ENCODE results near the gene URB1. TPM values are rescaled to one million over a fixed set of nuclear protein-coding genes. Genes with fewer than 3 reads are reported as not detected.
A peak's percentile ranks its signal among the peaks of the same experiment; 100 is the strongest.

URB1 gene
- polyA plus RNA-seq, 1 of the 3 experiments (the other 2 are of a cell fraction): 9.9 TPM

DNA sequence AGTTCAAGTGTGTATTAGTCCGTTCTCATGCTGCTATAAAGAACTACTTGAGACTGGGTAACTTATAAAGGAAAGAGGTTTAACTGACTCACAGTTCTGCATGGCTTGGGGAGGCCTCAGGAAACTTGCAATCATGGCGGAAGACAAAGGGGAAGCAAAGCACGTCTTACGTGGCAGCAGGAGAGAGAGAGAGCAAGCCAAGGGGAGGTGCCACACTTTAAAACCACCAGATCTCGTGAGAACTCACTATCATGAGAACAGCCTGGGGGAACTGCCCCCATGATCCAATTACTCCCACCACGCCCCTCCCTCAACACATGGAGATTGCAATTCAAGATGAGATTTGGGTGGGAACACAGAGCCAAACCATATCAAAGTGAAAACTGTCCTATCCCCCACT is 109.8 kb downstream of the URB1 start:
- peaks cover 0 to 10% of the 10 kb centered on the region in 2 experiments; a peak in 1 of 4 replicates for H3K4me1 ChIP-seq (ENCODE audit: control insufficient read depth in 1 of 2, insufficient read depth in 2 of 2, low read depth in 1 of 2, low read length in 1 of 2)
- H4K20me1 ChIP-seq (ENCODE audit: insufficient read depth): no peaks in the 10 kb centered on the region
- H3K4me2 ChIP-seq: no peak overlapping the region
- CTCF ChIA-PET: no interaction called here
- H3K4me3 ChIP-seq (ENCODE audit: low read depth in 2 of 2, low read length in 1 of 2): no peak overlapping the region
- H3K27ac ChIP-seq (ENCODE audit: low read depth in 2 of 2, low read length in 1 of 2): no peak overlapping the region
- no peak for TF ChIP-seq FOXJ3 (CRISPR knock-in tag; IDR thresholded peaks at IDR 0.05)
- no peaks in the 10 kb centered on the region for H3K9me3 ChIP-seq
- peaks cover 12% of the 10 kb centered on the region for H3F3A ChIP-seq (replicated peaks; ENCODE audit: insufficient read depth)
- peaks cover 3 to 5% of the 10 kb centered on the region in 2 experiments for H3K36me3 ChIP-seq (replicated peaks in 1 of 2; ENCODE audit: control insufficient read depth in 1 of 2, insufficient read depth in 2 of 2, low read length in 1 of 2)
- H2AFZ ChIP-seq (ENCODE audit: low read depth): no peak overlapping the region
- H3K79me2 ChIP-seq (ENCODE audit: insufficient read depth): peaks cover 16% of the 10 kb centered on the region; the same call in 1 of the 2 replicates
- H3K9ac ChIP-seq: no peak overlapping the region
- POLR2A ChIA-PET: no interaction called here
- H3K9me2 ChIP-seq: no peaks in the 10 kb centered on the region
- no peaks in the 10 kb centered on the region for H3K27me3 ChIP-seq (ENCODE audit: insufficient read depth)
- 85% methylated on average over 6 of the region's 6 CpGs for WGBS (ENCODE audit: low lambda C conversion rate)
- DNase-seq: no peak

DNA sequence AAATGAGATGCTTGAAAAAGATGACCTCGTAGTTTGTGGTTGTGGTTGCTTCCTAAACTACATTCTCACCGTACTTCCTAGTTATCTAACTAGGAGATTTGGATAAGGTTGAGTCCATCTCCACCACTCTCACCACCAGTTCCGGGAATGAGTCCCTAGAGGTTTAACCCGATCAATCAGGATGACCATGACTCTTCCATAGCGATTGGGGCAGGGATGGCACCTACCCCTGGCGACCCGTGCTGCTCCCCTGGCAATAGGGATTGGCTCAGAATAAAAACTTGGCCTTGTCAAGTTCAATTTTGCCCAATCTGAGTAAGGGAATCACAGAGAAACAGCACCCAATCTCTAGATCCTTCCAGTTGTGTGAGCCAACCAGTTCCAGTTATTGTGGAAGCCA is 111.3 kb downstream of the URB1 start:
- 97% methylated on average over 7 of the region's 7 CpGs for WGBS (ENCODE audit: low lambda C conversion rate)
- H3K36me3 ChIP-seq (replicated peaks in 1 of 2; ENCODE audit: control insufficient read depth in 1 of 2, insufficient read depth in 2 of 2, low read length in 1 of 2): peaks cover 3 to 5% of the 10 kb centered on the region in 2 experiments
- no peak overlapping the region for H3K9ac ChIP-seq
- no peaks in the 10 kb centered on the region for H3K9me3 ChIP-seq
- no peaks in the 10 kb centered on the region for H3K9me2 ChIP-seq
- peaks cover 24% of the 10 kb centered on the region for H3K79me2 ChIP-seq (ENCODE audit: insufficient read depth)
- H3K27ac ChIP-seq (ENCODE audit: low read depth in 2 of 2, low read length in 1 of 2): no peak overlapping the region
- no peak for TF ChIP-seq RCOR1 (IDR thresholded peaks at IDR 0.05; ENCODE audit: low read length)
- TF ChIP-seq GATA2 (CRISPR knock-in tag; IDR thresholded peaks at IDR 0.05): no peak
- no peak for TF ChIP-seq RFX5 (IDR thresholded peaks at IDR 0.05; ENCODE audit: low read length)
- TF ChIP-seq RXRA (IDR thresholded peaks at IDR 0.05; ENCODE audit: borderline replicate concordance, low read depth): no peak
- TF ChIP-seq JUND (IDR thresholded peaks at IDR 0.05): no peak
- TF ChIP-seq TEAD4 (IDR thresholded peaks at IDR 0.05; ENCODE audit: borderline replicate concordance, insufficient read depth): no peak
- no peak for TF ChIP-seq FOXJ3 (CRISPR knock-in tag; IDR thresholded peaks at IDR 0.05)
- TF ChIP-seq, protein P1, sequence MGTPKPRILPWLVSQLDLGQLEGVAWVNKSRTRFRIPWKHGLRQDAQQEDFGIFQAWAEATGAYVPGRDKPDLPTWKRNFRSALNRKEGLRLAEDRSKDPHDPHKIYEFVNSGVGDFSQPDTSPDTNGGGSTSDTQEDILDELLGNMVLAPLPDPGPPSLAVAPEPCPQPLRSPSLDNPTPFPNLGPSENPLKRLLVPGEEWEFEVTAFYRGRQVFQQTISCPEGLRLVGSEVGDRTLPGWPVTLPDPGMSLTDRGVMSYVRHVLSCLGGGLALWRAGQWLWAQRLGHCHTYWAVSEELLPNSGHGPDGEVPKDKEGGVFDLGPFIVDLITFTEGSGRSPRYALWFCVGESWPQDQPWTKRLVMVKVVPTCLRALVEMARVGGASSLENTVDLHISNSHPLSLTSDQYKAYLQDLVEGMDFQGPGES (IDR thresholded peaks at IDR 0.05; ENCODE audit: low read depth, low read length): no peak
- no peak for TF ChIP-seq SIN3A (IDR thresholded peaks at IDR 0.05; ENCODE audit: borderline replicate concordance, low read depth, low read length)
- no peak for TF ChIP-seq MXI1 (IDR thresholded peaks at IDR 0.05; ENCODE audit: low read depth, low read length)
- no peak for TF ChIP-seq EP300 (IDR thresholded peaks at IDR 0.05; ENCODE audit: borderline replicate concordance in 1 of 2, low read depth in 1 of 2, low read length in 1 of 2)
- no peak for DNase-seq
- no peak overlapping the region for H2AFZ ChIP-seq (ENCODE audit: low read depth)
- no peaks in the 10 kb centered on the region for H3K27me3 ChIP-seq (ENCODE audit: insufficient read depth)
- H4K20me1 ChIP-seq (ENCODE audit: insufficient read depth): no peaks in the 10 kb centered on the region
- peaks cover 12% of the 10 kb centered on the region for H3F3A ChIP-seq (replicated peaks; ENCODE audit: insufficient read depth)
- peaks cover 0 to 14% of the 10 kb centered on the region in 2 experiments; a peak in 2 of 4 replicates for H3K4me1 ChIP-seq (ENCODE audit: control insufficient read depth in 1 of 2, insufficient read depth in 2 of 2, low read depth in 1 of 2, low read length in 1 of 2)
- ChIA-PET CTCF (interaction anchor here (0.6 kb wide), 1 partner anchor 773 kb away, joined by 4 read pairs; no protein-coding TSS in a partner anchor), POLR2A (no interaction called here)
- H3K4me3 ChIP-seq (ENCODE audit: low read depth in 2 of 2, low read length in 1 of 2): no peak overlapping the region
- no peak overlapping the region for H3K4me2 ChIP-seq

DNA sequence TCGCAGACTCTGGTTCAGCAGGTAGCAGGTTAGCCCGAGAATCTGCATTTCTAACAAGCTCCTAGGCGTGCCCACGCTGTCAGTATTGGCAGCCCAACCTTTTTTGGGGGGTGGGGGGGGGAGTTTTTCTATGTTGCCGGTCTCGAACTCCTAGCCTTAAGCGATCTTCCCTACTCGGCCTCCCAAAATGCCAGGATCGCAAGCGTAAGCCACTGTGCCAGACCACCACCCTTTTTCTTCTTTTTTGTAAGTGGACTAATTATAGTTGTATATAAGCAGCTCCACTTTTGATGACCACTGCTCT is 113.5 kb downstream of the URB1 start:
- POLR2A ChIA-PET: interaction anchor here (0.6 kb wide), 1 partner anchor 1067 kb away, joined by 4 read pairs; no protein-coding TSS in a partner anchor
- TF ChIP-seq FOSL2 (IDR thresholded peaks at IDR 0.05; ENCODE audit: borderline replicate concordance, low read depth) (no peak), NRF1 (IDR thresholded peaks at IDR 0.05; ENCODE audit: low read depth, low read length) (no peak), SMC3 (IDR thresholded peaks at IDR 0.05; ENCODE audit: low read depth, low read length) (no peak), FOXM1 (IDR thresholded peaks at IDR 0.05; ENCODE audit: low read depth) (no peak), GATA2 (CRISPR knock-in tag; IDR thresholded peaks at IDR 0.05) (no peak), EZH2phosphoT487 (IDR thresholded peaks at IDR 0.05; ENCODE audit: borderline replicate concordance, low read depth) (no peak), FOXJ3 (CRISPR knock-in tag; IDR thresholded peaks at IDR 0.05) (no peak), ELF1 (IDR thresholded peaks at IDR 0.05) (no peak), RFX5 (IDR thresholded peaks at IDR 0.05; ENCODE audit: low read length) (no peak), MEF2A (IDR thresholded peaks at IDR 0.05; ENCODE audit: borderline replicate concordance, low read depth) (no peak)
- TF ChIP-seq, protein P2, sequence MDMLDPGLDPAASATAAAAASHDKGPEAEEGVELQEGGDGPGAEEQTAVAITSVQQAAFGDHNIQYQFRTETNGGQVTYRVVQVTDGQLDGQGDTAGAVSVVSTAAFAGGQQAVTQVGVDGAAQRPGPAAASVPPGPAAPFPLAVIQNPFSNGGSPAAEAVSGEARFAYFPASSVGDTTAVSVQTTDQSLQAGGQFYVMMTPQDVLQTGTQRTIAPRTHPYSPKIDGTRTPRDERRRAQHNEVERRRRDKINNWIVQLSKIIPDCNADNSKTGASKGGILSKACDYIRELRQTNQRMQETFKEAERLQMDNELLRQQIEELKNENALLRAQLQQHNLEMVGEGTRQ (IDR thresholded peaks at IDR 0.05; ENCODE audit: borderline replicate concordance, low read depth, low read length): no peak
- TF ChIP-seq, protein P1 (IDR thresholded peaks at IDR 0.05; ENCODE audit: low read depth, low read length): no peak
- TF ChIP-seq, protein P3, sequence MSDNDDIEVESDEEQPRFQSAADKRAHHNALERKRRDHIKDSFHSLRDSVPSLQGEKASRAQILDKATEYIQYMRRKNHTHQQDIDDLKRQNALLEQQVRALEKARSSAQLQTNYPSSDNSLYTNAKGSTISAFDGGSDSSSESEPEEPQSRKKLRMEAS (IDR thresholded peaks at IDR 0.05; ENCODE audit: low read depth): no peak

More for the DNA sequence above, 113.5 kb downstream of the URB1 start:
- H3K79me2 ChIP-seq (ENCODE audit: insufficient read depth): peaks cover 32% of the 10 kb centered on the region
- no peak for DNase-seq
- peak overlapping the region; percentile 94 for H2AFZ ChIP-seq (ENCODE audit: low read depth)
- CTCF ChIA-PET: interaction anchor here (0.9 to 1.3 kb wide), 5 partner anchors 14 to 322 kb away, joined by 3 to 8 read pairs (median 3); no protein-coding TSS in a partner anchor
- no peaks in the 10 kb centered on the region for H4K20me1 ChIP-seq (ENCODE audit: insufficient read depth)
- H3K4me3 ChIP-seq (ENCODE audit: low read depth in 2 of 2, low read length in 1 of 2): peak overlapping the region; percentile 74 to 83
- H3K4me1 ChIP-seq (ENCODE audit: control insufficient read depth in 1 of 2, insufficient read depth in 2 of 2, low read depth in 1 of 2, low read length in 1 of 2): peaks cover 0 to 14% of the 10 kb centered on the region in 2 experiments; a peak in 2 of 4 replicates
- H3K9me2 ChIP-seq: no peaks in the 10 kb centered on the region
- H3K27ac ChIP-seq (ENCODE audit: low read depth in 2 of 2, low read length in 1 of 2): peak overlapping the region; percentile 9 to 64; a peak in 1 of 4 replicates
- H3F3A ChIP-seq (replicated peaks; ENCODE audit: insufficient read depth): peaks cover 12% of the 10 kb centered on the region
- H3K27me3 ChIP-seq (ENCODE audit: insufficient read depth): no peaks in the 10 kb centered on the region
- H3K4me2 ChIP-seq: peak overlapping the region; percentile 93
- H3K9me3 ChIP-seq: no peaks in the 10 kb centered on the region
- H3K9ac ChIP-seq: peak overlapping the region; percentile 63
- peaks cover 8 to 14% of the 10 kb centered on the region in 2 experiments for H3K36me3 ChIP-seq (replicated peaks in 1 of 2; ENCODE audit: control insufficient read depth in 1 of 2, insufficient read depth in 2 of 2, low read length in 1 of 2)
- WGBS (ENCODE audit: low lambda C conversion rate): 26% methylated on average over 9 of the region's 10 CpGs
